Mesenchymal stem cell (in vitro differentiated cells and primary cell): Measurements from ENCODE around the gene MARF1.

Experiments
- DNase-seq: peaks from one replicate; pipeline ENCODE4 v3.0.0-alpha.2; 2013
- H2AFZ ChIP-seq: one replicate; pipeline ENCODE4 v1.6.1; 2013; ENCODE audit warnings: low read depth, mild to moderate bottlenecking, control low read depth, inconsistent platforms, low read length, moderate library complexity
- H2AK5ac ChIP-seq: 2 replicates; pipeline ENCODE4 v1.6.1; 2013; ENCODE audit warnings: low read length, moderate library complexity, mild to moderate bottlenecking, inconsistent platforms; ENCODE audit not compliant: severe bottlenecking
- H2BK120ac ChIP-seq: one replicate; pipeline ENCODE4 v1.6.1; 2013; ENCODE audit warnings: low read depth, mild to moderate bottlenecking, inconsistent platforms, low read length, moderate library complexity
- H2BK12ac ChIP-seq, 2 experiments: one replicate each; pipeline ENCODE4 v1.6.1; 2013; ENCODE audit warnings: inconsistent platforms in 2 of 2, low read length in 2 of 2, mild to moderate bottlenecking in 2 of 2, moderate library complexity in 2 of 2, control low read depth in 1 of 2
- H2BK15ac ChIP-seq: one replicate; pipeline ENCODE4 v1.6.1; 2013; ENCODE audit warnings: mild to moderate bottlenecking, low read depth, inconsistent platforms; ENCODE audit not compliant: poor library complexity, severe bottlenecking
- H2BK5ac ChIP-seq: 2 replicates; pipeline ENCODE4 v1.6.1; 2013; ENCODE audit warnings: low read depth, mild to moderate bottlenecking, low read length, control low read depth, inconsistent platforms; ENCODE audit not compliant: poor library complexity, severe bottlenecking
- H3K14ac ChIP-seq, 2 experiments: one replicate each; pipeline ENCODE4 v1.6.1; 2013; ENCODE audit warnings: inconsistent platforms in 2 of 2, low read length in 2 of 2, control low read depth in 1 of 2, mild to moderate bottlenecking in 1 of 2, moderate library complexity in 1 of 2
- H3K18ac ChIP-seq, 2 experiments: one replicate each; pipeline ENCODE4 v1.6.1; 2013; ENCODE audit warnings: inconsistent platforms in 2 of 2, low read length in 2 of 2, control low read depth in 1 of 2, low read depth in 1 of 2, mild to moderate bottlenecking in 1 of 2
- H3K23ac ChIP-seq, 2 experiments: one replicate each; pipeline ENCODE4 v1.6.1; 2013; ENCODE audit warnings: inconsistent platforms in 2 of 2, low read length in 2 of 2, mild to moderate bottlenecking in 2 of 2, moderate library complexity in 2 of 2, control low read depth in 1 of 2
- H3K27ac ChIP-seq: 2 replicates; pipeline ENCODE4 v1.5.1; 2013; ENCODE audit warnings: mild to moderate bottlenecking, moderate library complexity, low read length, control low read depth, inconsistent platforms; ENCODE audit not compliant: poor library complexity, severe bottlenecking
- H3K27me3 ChIP-seq, 2 experiments: 2 replicates each; pipeline versions ENCODE4 v1.6.1 to v1.7.0; 2013; ENCODE audit warnings: low read length in 2 of 2, mild to moderate bottlenecking in 2 of 2, moderate library complexity in 2 of 2, control low read depth in 1 of 2, inconsistent platforms in 1 of 2; ENCODE audit not compliant: control insufficient read depth in 1 of 2, insufficient read depth in 1 of 2
- H3K36me3 ChIP-seq, 2 experiments: 2 replicates each; pipeline versions ENCODE4 v1.6.1 to v1.7.0; 2013; ENCODE audit warnings: low read length in 2 of 2, control low read depth in 1 of 2, inconsistent platforms in 1 of 2, low read depth in 1 of 2, mild to moderate bottlenecking in 1 of 2; ENCODE audit not compliant: insufficient read depth in 2 of 2, control insufficient read depth in 1 of 2
- H3K4ac ChIP-seq, 2 experiments: one replicate each; pipeline ENCODE4 v1.6.1; 2013; ENCODE audit warnings: inconsistent platforms in 2 of 2, low read length in 2 of 2, mild to moderate bottlenecking in 2 of 2, moderate library complexity in 2 of 2, control low read depth in 1 of 2, low read depth in 1 of 2
- H3K4me1 ChIP-seq: 2 replicates; pipeline ENCODE4 v1.6.1; 2013; ENCODE audit warnings: low read depth, low read length, control low read depth; ENCODE audit not compliant: control insufficient read depth, insufficient read depth
- H3K4me2 ChIP-seq: 2 replicates; pipeline ENCODE4 v1.6.1; 2013; ENCODE audit warnings: low read length, mild to moderate bottlenecking, inconsistent platforms; ENCODE audit not compliant: poor library complexity, severe bottlenecking
- H3K4me3 ChIP-seq, 2 experiments: 2 replicates each; pipeline versions ENCODE4 v1.5.1 to v1.7.0; 2013; ENCODE audit warnings: low read length in 2 of 2, mild to moderate bottlenecking in 2 of 2, control low read depth in 1 of 2, low read depth in 1 of 2; ENCODE audit not compliant: insufficient read depth in 1 of 2
- H3K79me1 ChIP-seq: replicated peaks from 2 replicates; pipeline ENCODE4 v1.6.1; 2013; ENCODE audit warnings: mild to moderate bottlenecking, control low read depth, low read length, inconsistent platforms; ENCODE audit not compliant: poor library complexity, severe bottlenecking
- H3K9ac ChIP-seq: 2 replicates; pipeline ENCODE4 v1.7.0; 2013; ENCODE audit warnings: mild to moderate bottlenecking, low read length, moderate library complexity
- H3K9me3 ChIP-seq: 2 replicates; pipeline ENCODE4 v1.7.0; 2013; ENCODE audit warnings: mild to moderate bottlenecking, low read length; ENCODE audit not compliant: control insufficient read depth
- H4K8ac ChIP-seq: one replicate; pipeline ENCODE4 v1.6.1; 2013; ENCODE audit warnings: inconsistent platforms, mild to moderate bottlenecking, low read length, moderate library complexity
- H4K91ac ChIP-seq: one replicate; pipeline ENCODE4 v1.6.1; 2013; ENCODE audit warnings: mild to moderate bottlenecking, low read length, inconsistent platforms
- WGBS: methylation state at CpG from one replicate; pipeline ENCODE4 v1.1.7; 2013; ENCODE audit warnings: mixed read lengths; 5-methylcytosine and 5-hydroxymethylcytosine counted together

Gene MARF1

DNA sequence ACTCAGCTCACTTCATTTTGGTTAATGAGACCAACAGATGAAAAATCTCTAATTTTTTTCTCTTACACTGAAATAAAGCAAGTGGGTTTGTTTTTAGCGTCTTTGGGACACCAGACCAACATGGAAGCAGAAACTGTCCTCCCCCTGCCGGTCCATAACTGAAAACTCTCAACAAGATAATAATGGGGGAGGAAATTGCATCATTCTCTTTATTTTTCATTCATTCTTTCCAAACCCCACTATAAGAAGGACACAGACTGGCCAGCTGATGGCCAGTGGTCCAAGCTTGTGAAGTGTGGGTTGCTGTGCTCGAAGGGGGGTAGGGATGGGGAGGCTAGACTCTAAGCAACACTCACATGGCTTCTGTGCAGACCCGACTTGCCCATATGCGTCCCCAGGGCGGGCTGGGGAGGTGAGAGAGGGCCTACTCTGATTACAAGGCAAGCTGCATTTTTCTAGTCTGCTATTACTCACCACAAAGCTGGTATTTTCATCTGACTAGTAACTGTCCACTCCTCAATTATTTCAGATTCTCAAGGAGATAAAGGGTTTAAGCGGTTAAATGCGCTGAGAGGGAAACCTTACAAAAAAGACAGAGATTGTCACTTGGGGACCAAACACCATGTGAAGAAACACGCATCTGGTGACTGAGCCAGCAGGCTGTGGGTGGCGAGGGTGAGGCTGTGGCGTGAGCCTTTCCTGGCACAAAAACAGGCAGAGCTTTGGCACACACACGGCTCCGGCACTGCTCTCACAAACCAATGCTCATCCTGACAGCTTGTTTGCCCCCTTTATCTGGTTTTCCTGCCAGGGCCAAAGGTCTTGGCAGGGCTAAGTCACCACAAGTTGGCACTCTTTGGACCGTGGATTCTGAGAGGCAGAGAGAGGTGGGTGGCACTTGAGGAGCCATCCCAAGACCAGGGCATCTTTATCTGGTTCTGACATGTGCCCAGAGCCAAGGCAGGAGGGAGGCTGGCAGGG, 38.2 kb downstream of the MARF1 start:
- Histone ChIP-seq H4K91ac (no peak overlapping the region), H3K36me3 (peaks cover 59 to 96% of the 10 kb centered on the region in 2 experiments), H3K4me2 (no peak overlapping the region), H2BK12ac (no peak overlapping the region), H2BK5ac (no peak overlapping the region), H3K23ac (no peak overlapping the region), H3K9ac (no peak overlapping the region), H3K9me3 (no peaks in the 10 kb centered on the region), H3K27me3 (no peaks in the 10 kb centered on the region), H2BK120ac (no peak overlapping the region), H3K79me1 (peaks cover 19% of the 10 kb centered on the region), H3K18ac (no peak overlapping the region), H3K4me3 (no peak overlapping the region), H2AK5ac (no peak overlapping the region), H3K4ac (no peak overlapping the region), H2BK15ac (no peak overlapping the region), H4K8ac (no peak overlapping the region), H3K27ac (no peak overlapping the region), H2AFZ (no peak overlapping the region), H3K4me1 (peaks cover 12% of the 10 kb centered on the region), H3K14ac (no peak overlapping the region)
- DNase-seq: no peak
- WGBS: over 99% methylated on average over 12 of the region's 14 CpGs

DNA sequence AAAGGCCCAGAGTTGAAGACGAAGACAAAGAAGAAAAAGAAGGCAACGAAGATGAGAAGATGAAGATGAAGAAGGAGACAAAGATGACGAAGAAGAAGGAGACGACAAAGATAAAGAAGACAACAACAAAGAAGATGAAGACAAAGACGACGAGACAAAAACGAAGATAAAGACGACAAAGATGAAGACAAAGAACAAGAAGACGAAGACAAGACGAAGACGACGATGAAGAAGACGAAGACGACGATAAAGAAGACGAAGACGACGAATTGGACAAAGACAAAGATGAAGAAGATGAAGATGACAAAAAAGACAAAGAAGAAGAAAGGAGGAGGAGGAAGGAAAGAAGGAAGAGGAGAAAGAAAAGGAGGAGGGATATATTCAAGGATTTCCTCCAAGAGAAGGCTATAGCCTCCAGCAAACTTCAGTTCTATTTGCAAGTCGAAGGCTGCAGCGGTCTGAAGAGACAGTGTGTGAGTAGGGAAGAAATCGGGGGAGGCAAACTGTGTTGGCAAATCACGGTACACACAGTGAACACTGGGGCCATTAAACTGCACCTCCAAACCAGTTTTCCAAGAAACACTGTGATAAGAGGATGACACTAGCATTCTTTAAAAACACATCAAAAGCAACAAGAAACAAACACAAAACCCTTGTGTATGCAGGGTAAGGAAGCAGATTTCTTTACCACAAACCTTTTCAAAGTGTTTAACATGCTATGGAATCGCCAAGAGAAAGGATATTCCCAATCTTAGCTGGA, 40.5 kb downstream of the MARF1 start:
- no peak overlapping the region for H2AK5ac ChIP-seq
- no peak overlapping the region for H3K23ac ChIP-seq
- H3K18ac ChIP-seq: no peak overlapping the region
- H3K4me1 ChIP-seq: peaks cover 14% of the 10 kb centered on the region
- H3K27me3 ChIP-seq: no peaks in the 10 kb centered on the region
- peaks cover 24% of the 10 kb centered on the region for H3K79me1 ChIP-seq
- H3K27ac ChIP-seq: no peak overlapping the region
- no peak overlapping the region for H3K4ac ChIP-seq
- no peak overlapping the region for H2BK5ac ChIP-seq
- no peak overlapping the region for H3K4me3 ChIP-seq
- H4K8ac ChIP-seq: no peak overlapping the region
- no peak overlapping the region for H4K91ac ChIP-seq
- no peak overlapping the region for H2BK12ac ChIP-seq
- H3K4me2 ChIP-seq: no peak overlapping the region
- no peaks in the 10 kb centered on the region for H3K9me3 ChIP-seq
- WGBS: 97% methylated on average over 23 of the region's 23 CpGs
- no peak overlapping the region for H3K14ac ChIP-seq
- peaks cover 72 to 99% of the 10 kb centered on the region in 2 experiments for H3K36me3 ChIP-seq
- DNase-seq: no peak
- no peak overlapping the region for H2BK120ac ChIP-seq
- H2AFZ ChIP-seq: no peak overlapping the region
- H3K9ac ChIP-seq: no peak overlapping the region
- H2BK15ac ChIP-seq: no peak overlapping the region

GRCh38 chr16:15601212-15601879, 41.6 kb downstream of the MARF1 start:
- H3K79me1 ChIP-seq: peaks cover 17% of the 10 kb centered on the region
- no peak overlapping the region for H2BK5ac ChIP-seq
- DNase-seq: no peak
- H3K4me3 ChIP-seq: no peak overlapping the region
- H3K9me3 ChIP-seq: no peaks in the 10 kb centered on the region
- no peak overlapping the region for H3K23ac ChIP-seq
- H3K4ac ChIP-seq: no peak overlapping the region
- no peak overlapping the region for H2AFZ ChIP-seq
- no peak overlapping the region for H3K14ac ChIP-seq
- H3K36me3 ChIP-seq: peaks cover 69 to 99% of the 10 kb centered on the region in 2 experiments
- H2BK12ac ChIP-seq: no peak overlapping the region
- H3K18ac ChIP-seq: no peak overlapping the region
- H4K91ac ChIP-seq: no peak overlapping the region
- H3K27ac ChIP-seq: no peak overlapping the region
- H3K4me1 ChIP-seq: peaks cover 13% of the 10 kb centered on the region
- H3K27me3 ChIP-seq: no peaks in the 10 kb centered on the region
- no peak overlapping the region for H3K9ac ChIP-seq
- H2BK120ac ChIP-seq: no peak overlapping the region
- no peak overlapping the region for H2BK15ac ChIP-seq
- no peak overlapping the region for H4K8ac ChIP-seq
- H3K4me2 ChIP-seq: no peak overlapping the region
- WGBS: 90% methylated on average over 9 of the region's 9 CpGs
- H2AK5ac ChIP-seq: no peak overlapping the region
